NCI-H1048 (cell line): Measurements from ENCODE around the gene MUC12.
"Not testable (repeated sequence)": the region's sequence is repeated elsewhere in the genome, so short reads cannot be mapped to it uniquely, and the experiment has no call there.

Experiments
- DNase-seq: peaks from one replicate; lab custom pipeline; 2025; lab: John Stamatoyannopoulos, UW

The MUC12 gene

DNA sequence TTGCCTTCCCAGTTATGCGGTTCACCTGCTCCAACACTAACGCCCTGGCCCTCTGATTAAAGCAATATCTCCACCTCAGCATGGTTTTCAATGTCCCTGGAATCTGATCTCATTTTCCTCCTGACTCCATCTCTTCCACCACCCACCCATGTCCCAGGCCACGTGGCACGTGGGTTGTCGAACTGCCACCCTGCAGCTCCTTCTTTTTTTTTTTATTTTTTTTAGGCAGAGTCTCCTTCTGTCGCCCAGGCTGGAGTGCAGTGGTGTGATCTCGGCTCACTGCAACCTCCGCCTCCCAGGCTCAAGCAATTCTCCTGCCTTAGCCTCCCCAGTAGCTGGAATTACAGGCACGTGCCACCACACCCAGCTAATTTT, 94.8 kb downstream of the MUC12 start:
- DNase-seq: not testable (repeated sequence)

DNA sequence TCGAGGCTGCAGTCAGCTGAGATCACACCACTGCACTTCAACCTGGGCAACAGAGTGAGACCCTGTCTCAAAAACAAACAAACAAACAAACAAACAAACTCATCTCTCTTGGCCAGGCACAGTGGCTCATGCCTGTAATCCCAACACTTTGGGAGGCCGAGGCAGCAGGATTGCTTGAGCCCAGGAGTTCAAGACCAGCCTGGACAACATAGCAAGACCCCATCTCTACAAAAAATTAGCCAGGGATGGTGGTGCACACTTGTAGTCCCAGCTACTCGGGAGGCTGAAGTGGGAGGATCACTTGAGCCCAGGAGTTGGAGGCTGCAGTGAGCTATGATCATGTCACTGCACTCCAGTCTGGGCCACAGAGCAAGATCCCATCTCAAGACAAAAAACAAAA, 95.8 kb downstream of the MUC12 start:
- not testable (repeated sequence) for DNase-seq

DNA sequence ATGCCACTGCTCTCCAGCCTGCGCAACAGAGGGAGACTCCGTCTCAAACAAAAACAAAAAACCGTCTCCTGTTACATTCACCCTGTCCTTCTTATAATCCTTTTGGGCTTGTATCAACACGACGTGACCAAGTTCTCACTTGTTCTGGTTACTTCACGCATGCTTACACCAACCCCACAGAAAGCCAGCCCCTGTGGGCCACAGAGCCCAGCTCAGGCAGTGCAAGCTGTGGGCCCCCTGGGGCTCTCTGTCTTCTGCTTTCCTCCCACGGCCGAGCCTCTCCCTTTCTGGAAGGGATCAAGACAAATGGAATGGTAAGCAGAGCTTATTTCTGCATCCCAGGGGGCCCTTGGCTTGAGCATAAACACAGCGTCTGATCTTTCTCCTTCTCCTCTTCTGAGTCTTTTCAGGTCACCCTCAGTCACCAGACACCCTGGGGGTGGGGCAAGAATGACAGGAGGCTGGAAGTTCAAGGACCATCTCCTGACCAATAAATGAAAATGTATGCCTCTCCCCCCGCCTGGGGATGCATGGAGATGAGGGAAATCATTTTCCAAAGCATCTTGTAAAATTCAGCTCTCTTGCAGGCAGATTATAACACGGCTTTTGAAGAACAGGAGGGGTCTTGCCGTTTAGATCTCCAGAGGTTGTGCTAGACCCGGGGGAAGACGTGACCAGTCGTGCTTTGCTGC, 96.9 kb downstream of the MUC12 start:
- no peak for DNase-seq

DNA sequence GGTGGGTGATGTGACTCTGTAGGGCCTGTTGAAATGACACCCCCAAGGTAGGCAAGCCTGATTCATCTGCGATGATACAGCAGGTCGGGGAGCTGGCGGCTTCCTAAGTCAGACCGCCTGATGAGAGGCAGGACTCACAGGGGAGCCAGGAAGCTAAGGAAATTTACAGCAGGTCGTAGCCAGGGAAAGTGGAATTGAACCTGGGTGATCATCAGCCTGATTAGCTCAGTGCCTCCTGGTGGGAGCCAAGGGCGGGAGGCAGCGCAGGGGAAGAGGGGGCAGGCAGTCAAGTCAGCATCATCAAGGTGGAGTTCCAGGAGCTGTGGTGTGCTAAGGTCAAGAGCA, 97.4 kb downstream of the MUC12 start:
- DNase-seq: no peak

DNA sequence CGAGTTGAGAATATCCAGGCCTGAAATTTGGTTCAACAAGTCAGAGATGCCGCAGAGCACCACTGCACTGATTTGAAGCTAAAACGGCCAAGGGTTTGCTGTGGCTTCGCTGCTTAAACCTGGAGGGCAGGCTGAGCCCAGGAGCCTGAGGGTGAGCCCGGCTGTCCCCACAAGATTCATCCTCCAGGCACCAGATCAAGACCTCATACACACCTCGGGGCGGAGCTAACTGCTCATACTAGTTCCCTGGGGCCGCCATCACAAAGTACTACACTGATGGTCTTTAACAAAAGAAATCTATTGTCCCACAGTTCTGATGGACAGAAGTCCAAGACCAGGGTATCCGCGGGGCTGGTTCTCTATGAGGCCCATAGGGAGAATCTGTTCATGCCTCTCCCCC, 99.0 kb downstream of the MUC12 start:
- no peak for DNase-seq
